ENCODE data around the gene MDM2. TPM values are rescaled to one million over a fixed set of nuclear protein-coding genes. Genes with fewer than 3 reads are reported as not detected.

The MDM2 gene
- total RNA-seq, 1 experiment from 2014 or later = 118 TPM

GRCh38 chr12:68813242-68813593 is 5.2 kb downstream of the MDM2 start:
- no peaks in the 10 kb centered on the region; the same call in 1 of the 2 replicates for H3K4me1 ChIP-seq
- intact Hi-C loops (cut with micrococcal nuclease; ENCODE audit: unreplicated experiment) = no loop called here
- Mint-ChIP-seq H3K4me3 (ENCODE audit: unreplicated experiment) (no peak overlapping the region), H3K27ac (ENCODE audit: unreplicated experiment) (no peak overlapping the region), H3K9me3 (ENCODE audit: unreplicated experiment) (no peaks in the 10 kb centered on the region), H3K4me1 (ENCODE audit: low read depth, unreplicated experiment) (peaks cover 7% of the 10 kb centered on the region), H3K36me3 (ENCODE audit: insufficient read depth, unreplicated experiment) (peaks cover 80% of the 10 kb centered on the region), H3K27me3 (ENCODE audit: insufficient read depth, unreplicated experiment) (no peaks in the 10 kb centered on the region)
- POLR2A ChIA-PET = interaction anchor here (0.6 kb wide), 1 partner anchor 152 kb away, joined by 4 read pairs; no protein-coding TSS in a partner anchor
- no TSS peak for BruUV-seq (replicated peaks)
- no peaks in the 10 kb centered on the region for H3K9me3 ChIP-seq
- H3K36me3 ChIP-seq (ENCODE audit: control insufficient read depth, insufficient read depth, low read length) = peaks cover 4% of the 10 kb centered on the region
- CTCF ChIA-PET = no interaction called here
- no peak for TF ChIP-seq CTCF (IDR thresholded peaks at IDR 0.05; ENCODE audit: insufficient read depth in 1 of 2, low read depth in 1 of 2, low read length in 1 of 2, severe bottlenecking in 1 of 2, unreplicated experiment in 1 of 2)
- no peak for DNase-seq
- H3K4me3 ChIP-seq (ENCODE audit: low read depth, low read length) = no peak overlapping the region
- no peaks in the 10 kb centered on the region for H3K27me3 ChIP-seq (replicated peaks; ENCODE audit: control insufficient read depth, insufficient read depth, low read length)

GRCh38 chr12:68814490-68815231 is 6.7 kb downstream of the MDM2 start:
- intact Hi-C loops (cut with micrococcal nuclease; ENCODE audit: unreplicated experiment) = no loop called here
- no peaks in the 10 kb centered on the region for H3K27me3 Mint-ChIP-seq (ENCODE audit: insufficient read depth, unreplicated experiment)
- H3K4me1 ChIP-seq = no peaks in the 10 kb centered on the region
- no peak overlapping the region for H3K4me3 Mint-ChIP-seq (ENCODE audit: unreplicated experiment)
- DNase-seq = no peak
- H3K4me1 Mint-ChIP-seq (ENCODE audit: low read depth, unreplicated experiment) = peaks cover 7% of the 10 kb centered on the region
- ChIA-PET POLR2A (interaction anchor here (0.6 kb wide), 1 partner anchor 16 kb away, joined by 3 read pairs; no protein-coding TSS in a partner anchor), CTCF (interaction anchor here (1.0 kb wide), 1 partner anchor 16 kb away, joined by 4 read pairs; no protein-coding TSS in a partner anchor)
- TF ChIP-seq CTCF (IDR thresholded peaks at IDR 0.05; ENCODE audit: insufficient read depth in 1 of 2, low read depth in 1 of 2, low read length in 1 of 2, severe bottlenecking in 1 of 2, unreplicated experiment in 1 of 2) = no peak
- no peaks in the 10 kb centered on the region for H3K27me3 ChIP-seq (replicated peaks; ENCODE audit: control insufficient read depth, insufficient read depth, low read length)
- H3K36me3 ChIP-seq (ENCODE audit: control insufficient read depth, insufficient read depth, low read length) = peaks cover 4% of the 10 kb centered on the region
- H3K36me3 Mint-ChIP-seq (ENCODE audit: insufficient read depth, unreplicated experiment) = peaks cover 79% of the 10 kb centered on the region
- no peaks in the 10 kb centered on the region for H3K9me3 ChIP-seq
- no TSS peak for BruUV-seq (replicated peaks)
- H3K27ac Mint-ChIP-seq (ENCODE audit: unreplicated experiment) = no peak overlapping the region
- no peaks in the 10 kb centered on the region for H3K9me3 Mint-ChIP-seq (ENCODE audit: unreplicated experiment)
- no peak overlapping the region for H3K4me3 ChIP-seq (ENCODE audit: low read depth, low read length)

GRCh38 chr12:68815232-68815927 is 7.4 kb downstream of the MDM2 start:
- Mint-ChIP-seq H3K4me3 (ENCODE audit: unreplicated experiment) (no peak overlapping the region), H3K9me3 (ENCODE audit: unreplicated experiment) (no peaks in the 10 kb centered on the region), H3K36me3 (ENCODE audit: insufficient read depth, unreplicated experiment) (peaks cover 79% of the 10 kb centered on the region), H3K27me3 (ENCODE audit: insufficient read depth, unreplicated experiment) (no peaks in the 10 kb centered on the region), H3K27ac (ENCODE audit: unreplicated experiment) (no peak overlapping the region), H3K4me1 (ENCODE audit: low read depth, unreplicated experiment) (peaks cover 7% of the 10 kb centered on the region)
- POLR2A ChIA-PET = interaction anchor here (0.6 kb wide), 2 partner anchors 15 to 28 kb away, joined by 3 to 6 read pairs; no protein-coding TSS in a partner anchor
- Histone ChIP-seq H3K4me1 (no peaks in the 10 kb centered on the region), H3K9me3 (no peaks in the 10 kb centered on the region), H3K27me3 (replicated peaks; ENCODE audit: control insufficient read depth, insufficient read depth, low read length) (no peaks in the 10 kb centered on the region), H3K4me3 (ENCODE audit: low read depth, low read length) (no peak overlapping the region), H3K36me3 (ENCODE audit: control insufficient read depth, insufficient read depth, low read length) (peaks cover 4% of the 10 kb centered on the region)
- no peak for TF ChIP-seq CTCF (IDR thresholded peaks at IDR 0.05; ENCODE audit: insufficient read depth in 1 of 2, low read depth in 1 of 2, low read length in 1 of 2, severe bottlenecking in 1 of 2, unreplicated experiment in 1 of 2)
- BruUV-seq (replicated peaks) = no TSS peak
- intact Hi-C loops (cut with micrococcal nuclease; ENCODE audit: unreplicated experiment) = no loop called here
- CTCF ChIA-PET = interaction anchor here (1.0 kb wide), 1 partner anchor 15 kb away, joined by 4 read pairs; no protein-coding TSS in a partner anchor
- no peak for DNase-seq

Measured in Caco-2 (cell line).